DOHH2 (cell line): ENCODE measurements around the gene DCT.

Experiments used
- CTCF ChIP-seq: fragments of 200-600 bp; sonication (generic); IDR thresholded peaks from one replicate; pipeline ENCODE4 v1.5.1; 2014; ENCODE audit warnings: antibody characterized with exemption, mild to moderate bottlenecking, low read depth, low read length; ENCODE audit not compliant: poor library complexity, severe bottlenecking
- EZH2phosphoT487 ChIP-seq: fragments of 200-600 bp; sonication (generic); IDR thresholded peaks from 2 replicates; pipeline ENCODE4 v1.6.1; 2017; ENCODE audit warnings: borderline replicate concordance, mild to moderate bottlenecking, antibody characterized with exemption, low read length, moderate library complexity, mixed read lengths

GRCh38 chr13:94505730-94506129, 26.2 kb upstream of the DCT start:
- TF ChIP-seq CTCF (no peak), EZH2phosphoT487 (no peak)
